Lower leg skin (tissue), 4 donors: ENCODE measurements around the gene SLC51B. TPM values are rescaled to one million over a fixed set of nuclear protein-coding genes. Genes with fewer than 3 reads are reported as not detected.
"Not testable (repeated sequence)": the region's sequence is repeated elsewhere in the genome, so short reads cannot be mapped to it uniquely, and the experiment has no call there.

Experiments used
- DNase-seq, 2 donors: peaks; one replicate each; pipeline ENCODE4 v3.0.0-alpha.2; 2019; ENCODE audit warnings: low spot score in 2 of 2
- H3K4me3 ChIP-seq: fragments of 200-600 bp; sonication (generic); 2 replicates; pipeline ENCODE4 v1.5.1; 2017; ENCODE audit warnings: mild to moderate bottlenecking, low read depth; ENCODE audit not compliant: poor library complexity, severe bottlenecking
- CTCF ChIP-seq, 3 donors: fragments of 450-650 bp; IDR thresholded peaks; one replicate each; pipeline ENCODE4 v1.5.1; 2016; ENCODE audit warnings: antibody characterized with exemption in 3 of 3, mild to moderate bottlenecking in 3 of 3, moderate library complexity in 2 of 3
- POLR2A ChIP-seq, 2 donors: fragments of 450-650 bp; IDR thresholded peaks; one replicate each; pipeline ENCODE4 v1.6.1; 2016 to 2017; ENCODE audit warnings: antibody characterized with exemption in 2 of 2, mild to moderate bottlenecking in 1 of 2, moderate library complexity in 1 of 2
- WGBS, 2 donors: methylation state at CpG; one replicate each; pipeline ENCODE4 v1.1.5; 2018; 5-methylcytosine and 5-hydroxymethylcytosine counted together
- intact Hi-C: fragments of 100-400 bp; cut with DNase I; formaldehyde crosslinking; loops from one replicate; pipeline ENCODE4 v1.15.0; 2023; ENCODE audit warnings: low total_unique reads
- total RNA-seq, 4 donors: library from RNA; depleted of rRNA; stranded (reverse); fragments of >200 nt; gene quantifications; one replicate each; pipeline ENCODE4 v1.1.0, GENCODE V29; 2016

Gene SLC51B
- total RNA-seq, 4 donors from 2014 or later, result 0.65 TPM; not detected in 3

GRCh38 chr15:65042776-65043327 lies 2.3 kb upstream of the SLC51B start:
- WGBS, 2 donors, result 33 to 49% methylated on average over 4 of the region's 4 CpGs
- intact Hi-C loops, result loop anchor here (10.0 kb wide), 1 partner anchor 308 kb away; no protein-coding TSS in a partner anchor
- DNase-seq, result peak in 1 of 2 donors; percentile 40
- no peak overlapping the region for H3K4me3 ChIP-seq
- TF ChIP-seq POLR2A (IDR thresholded peaks at IDR 0.05) (no peak), CTCF (IDR thresholded peaks at IDR 0.05) (no peak)

GRCh38 chr15:65044218-65044617 lies 969 bp upstream of the SLC51B start:
- 77 to 78% methylated on average over 5 of the region's 5 CpGs for WGBS, 2 donors
- DNase-seq, result peak in 1 of 2 donors; percentile 20
- not testable (repeated sequence) for H3K4me3 ChIP-seq
- intact Hi-C loops, result loop anchor here (10.0 kb wide), 1 partner anchor 309 kb away; no protein-coding TSS in a partner anchor

DNA sequence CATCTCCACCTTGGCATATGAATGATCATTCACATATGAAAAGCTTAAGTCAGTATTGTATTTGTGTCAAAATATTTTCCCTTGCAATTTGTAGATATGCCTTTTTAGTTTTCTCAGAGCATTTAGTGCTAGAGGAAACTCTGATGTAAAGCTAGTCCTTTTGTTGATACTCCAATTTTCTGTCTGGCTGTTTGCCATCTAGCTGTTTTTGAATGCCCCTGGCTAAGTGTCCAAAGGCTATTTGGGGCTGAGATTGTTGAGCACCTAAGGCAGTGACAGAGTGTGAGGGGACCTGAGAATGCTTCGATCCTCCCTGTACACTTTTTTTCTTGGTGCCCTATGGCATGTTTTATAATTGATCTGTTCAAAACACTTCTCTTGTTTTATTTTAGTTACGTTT lies 3.1 kb downstream of the SLC51B start:
- intact Hi-C loops, result loop anchor here (10.0 kb wide), 1 partner anchor 313 kb away; no protein-coding TSS in a partner anchor
- DNase-seq, result no peak
- TF ChIP-seq POLR2A (IDR thresholded peaks at IDR 0.05) (no peak), CTCF (IDR thresholded peaks at IDR 0.05) (no peak)
- H3K4me3 ChIP-seq, result no peak overlapping the region
- 73 to 78% methylated on average over 2 of the region's 2 CpGs for WGBS, 2 donors

- DNase-seq, result peak; percentile 83 to 95
- TF ChIP-seq POLR2A (IDR thresholded peaks at IDR 0.05), result no peak
- H3K4me3 ChIP-seq, result no peak overlapping the region
- 3 to 5% methylated on average over 19 of the region's 19 CpGs for WGBS, 2 donors
- intact Hi-C loops, result loop anchor here (10.0 kb wide), 1 partner anchor 315 kb away; no protein-coding TSS in a partner anchor
These were observed 4.2 kb downstream of the SLC51B start for GRCh38 chr15:65049418-65049840.

DNA sequence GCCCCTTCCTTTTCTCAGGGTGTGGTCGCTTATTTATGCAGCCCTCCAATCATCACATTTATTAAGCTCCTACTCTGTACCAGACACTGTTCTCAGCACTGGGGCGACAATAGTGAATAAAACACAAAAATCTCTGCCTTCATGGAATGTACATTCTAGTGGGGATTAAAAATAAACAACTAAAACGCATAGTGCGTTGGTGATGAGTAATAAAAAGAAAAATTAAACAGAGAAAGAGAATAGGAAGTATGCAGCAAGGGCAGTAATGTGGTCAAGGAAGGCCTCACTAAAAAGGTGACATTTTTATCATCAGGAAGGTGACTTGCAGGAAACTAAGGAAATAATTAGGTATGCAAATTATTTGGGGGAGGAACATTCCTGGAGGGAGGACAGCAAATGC lies 5.1 kb downstream of the SLC51B start:
- DNase-seq, result no peak
- no peak overlapping the region for H3K4me3 ChIP-seq
- intact Hi-C loops, result loop anchor here (5.0 kb wide), 1 partner anchor 52 kb away; no protein-coding TSS in a partner anchor
- TF ChIP-seq CTCF (IDR thresholded peaks at IDR 0.05) (no peak), POLR2A (IDR thresholded peaks at IDR 0.05) (no peak)
- WGBS, 2 donors, result 55% methylated on average over 4 of the region's 4 CpGs

- no peak for TF ChIP-seq POLR2A (IDR thresholded peaks at IDR 0.05)
- TF ChIP-seq CTCF (IDR thresholded peaks at IDR 0.05), result no peak
- intact Hi-C loops, result loop anchor here (5.0 kb wide), 1 partner anchor 51 kb away; no protein-coding TSS in a partner anchor
- 88 to 89% methylated on average over 2 of the region's 2 CpGs for WGBS, 2 donors
- peak in 1 of 2 donors; percentile 64 for DNase-seq
- H3K4me3 ChIP-seq, result no peak overlapping the region
These were observed 6.1 kb downstream of the SLC51B start for GRCh38 chr15:65051266-65051665.

- TF ChIP-seq POLR2A (IDR thresholded peaks at IDR 0.05) (no peak), CTCF (IDR thresholded peaks at IDR 0.05) (no peak)
- DNase-seq, result peak in 1 of 2 donors; percentile 21
- no peak overlapping the region for H3K4me3 ChIP-seq
- WGBS, 2 donors, result 85% methylated on average over 2 of the region's 2 CpGs
- intact Hi-C loops, result loop anchor here (5.0 kb wide), 1 partner anchor 49 kb away; no protein-coding TSS in a partner anchor
These were observed 7.8 kb downstream of the SLC51B start for GRCh38 chr15:65052956-65053355.
